H1 (cell line): Measurements from ENCODE around the gene SVIL. TPM values are rescaled to one million over a fixed set of nuclear protein-coding genes. Genes with fewer than 3 reads are reported as not detected.
"Not testable (repeated sequence)": the region's sequence is repeated elsewhere in the genome, so short reads cannot be mapped to it uniquely, and the experiment has no call there.

Experiments used
- CTCF ChIA-PET: fragments of 300-600 bp; sonication (Branson Sonifier 250); formaldehyde crosslinking; loops from one replicate; lab custom pipeline; 2021; ENCODE audit not compliant: partially characterized antibody; lab: Charles Lee
- POLR2A ChIA-PET: fragments of 300-600 bp; sonication (Branson Sonifier 250); formaldehyde crosslinking; loops from one replicate; lab custom pipeline; 2021; ENCODE audit warnings: inconsistent platforms; ENCODE audit not compliant: partially characterized antibody; lab: Charles Lee
- DNase-seq, 2 experiments: peaks; one replicate each; pipeline versions ENCODE4 v3.0.0 to v3.0.0-alpha.2; 2010 to 2022; ENCODE audit warnings: low spot score in 2 of 2, low read depth in 1 of 2, mixed read lengths in 1 of 2
- FAIRE-seq: peaks from 2 replicates; lab custom pipeline; 2011; peaks lifted over from hg19 to GRCh38; lab: Jason Lieb, UNC
- H2AFZ ChIP-seq: 2 replicates; pipeline ENCODE4 v1.8.1; 2012; ENCODE audit warnings: low read length, inconsistent platforms
- H2AK5ac ChIP-seq: 2 replicates; pipeline ENCODE4 v1.6.1; 2013; ENCODE audit warnings: low read depth, low read length
- H2BK120ac ChIP-seq: replicated peaks from 2 replicates; pipeline ENCODE3; 2013; ENCODE audit warnings: low read depth, low read length, inconsistent platforms
- H2BK12ac ChIP-seq: 2 replicates; pipeline ENCODE4 v1.6.1; 2013; ENCODE audit warnings: low read depth, low read length
- H2BK15ac ChIP-seq: 2 replicates; pipeline ENCODE4 v1.6.1; 2013; ENCODE audit warnings: low read length
- H2BK20ac ChIP-seq: 2 replicates; pipeline ENCODE4 v1.6.1; 2013; ENCODE audit warnings: low read length
- H2BK5ac ChIP-seq: 2 replicates; pipeline ENCODE4 v1.6.1; 2013; ENCODE audit warnings: low read depth, low read length
- H3K14ac ChIP-seq: 2 replicates; pipeline ENCODE4 v1.6.1; 2013; ENCODE audit warnings: inconsistent platforms; ENCODE audit not compliant: insufficient read length
- H3K18ac ChIP-seq: 2 replicates; pipeline ENCODE4 v1.6.1; 2013; ENCODE audit warnings: low read length; ENCODE audit errors: extremely low read depth
- H3K23ac ChIP-seq: 2 replicates; pipeline ENCODE4 v1.6.1; 2013; ENCODE audit warnings: inconsistent platforms; ENCODE audit not compliant: insufficient read length
- H3K23me2 ChIP-seq: 2 replicates; pipeline ENCODE4 v1.6.1; 2013; ENCODE audit warnings: low read depth, low read length
- H3K27ac ChIP-seq: 2 replicates; pipeline ENCODE4 v1.6.1; 2011; ENCODE audit warnings: low read depth, low read length, inconsistent platforms
- H3K27me3 ChIP-seq, 4 experiments: replicated peaks in 1 of 4; 1 replicate in 1 of 4; 2 replicates in 3 of 4; pipeline versions ENCODE4 v1.6.1 to v1.8.1; 2011 to 2013; ENCODE audit warnings: low read length in 3 of 4, mild to moderate bottlenecking in 3 of 4, inconsistent platforms in 2 of 4, mixed read lengths in 2 of 4, moderate library complexity in 1 of 4; ENCODE audit not compliant: control insufficient read depth in 3 of 4, insufficient read depth in 3 of 4; ENCODE audit errors: extremely low read depth in 1 of 4
- H3K36me3 ChIP-seq, 4 experiments: 2 replicates each; pipeline versions ENCODE4 v1.6.1 to v1.8.1; 2011 to 2013; ENCODE audit warnings: mild to moderate bottlenecking in 4 of 4, low read length in 3 of 4, moderate library complexity in 2 of 4, control low read depth in 1 of 4, inconsistent platforms in 1 of 4; ENCODE audit not compliant: insufficient read depth in 4 of 4, control insufficient read depth in 2 of 4
- H3K4ac ChIP-seq: replicated peaks from 2 replicates; pipeline ENCODE3; 2013; ENCODE audit warnings: low read length, low read depth, mixed read lengths, inconsistent platforms; ENCODE audit not compliant: insufficient read length
- H3K4me1 ChIP-seq, 4 experiments: replicated peaks in 1 of 4; 1 replicate in 1 of 4; 2 replicates in 3 of 4; pipeline versions ENCODE4 v1.6.1 to v1.8.1; 2011 to 2013; ENCODE audit warnings: low read length in 3 of 4, inconsistent platforms in 2 of 4, mixed read lengths in 1 of 4; ENCODE audit not compliant: insufficient read depth in 4 of 4, control insufficient read depth in 3 of 4
- H3K4me2 ChIP-seq, 2 experiments: 2 replicates each; pipeline versions ENCODE4 v1.6.1 to v1.8.1; 2011 to 2013; ENCODE audit warnings: low read depth in 2 of 2, low read length in 2 of 2, control low read depth in 1 of 2, inconsistent platforms in 1 of 2, mild to moderate bottlenecking in 1 of 2; ENCODE audit not compliant: insufficient read depth in 1 of 2
- H3K4me3 ChIP-seq, 4 experiments: fragments of 200-600, 300-600 bp in 1 of 4; sonication (generic), shearing (Covaris generic), sonication (Bioruptor Twin) in 1 of 4; 2 replicates each; pipeline versions ENCODE4 v1.5.1 to v1.8.1; 2011 to 2016; ENCODE audit warnings: low read length in 4 of 4, low read depth in 3 of 4, control low read depth in 2 of 4, inconsistent platforms in 2 of 4, mild to moderate bottlenecking in 2 of 4, mixed read lengths in 1 of 4, moderate library complexity in 1 of 4; ENCODE audit not compliant: insufficient read depth in 2 of 4; ENCODE audit errors: extremely low read depth in 1 of 4
- H3K56ac ChIP-seq: replicated peaks from 2 replicates; pipeline ENCODE3; 2013; ENCODE audit warnings: low read depth, mild to moderate bottlenecking, mixed read lengths, low read length, inconsistent platforms; ENCODE audit not compliant: insufficient read length
- H3K79me1 ChIP-seq: 2 replicates; pipeline ENCODE4 v1.6.1; 2013; ENCODE audit warnings: low read depth, low read length, control low read depth
- H3K79me2 ChIP-seq, 2 experiments: 2 replicates each; pipeline versions ENCODE4 v1.6.1 to v1.8.1; 2012 to 2013; ENCODE audit warnings: low read length in 2 of 2, mild to moderate bottlenecking in 2 of 2, inconsistent platforms in 1 of 2; ENCODE audit not compliant: insufficient read depth in 2 of 2, control insufficient read depth in 1 of 2
- H3K9ac ChIP-seq, 4 experiments: replicated peaks in 1 of 4; 1 replicate in 1 of 4; 2 replicates in 3 of 4; pipeline versions ENCODE4 v1.6.1 to v1.8.1; 2011 to 2013; ENCODE audit warnings: low read depth in 3 of 4, low read length in 3 of 4, control low read depth in 2 of 4, mild to moderate bottlenecking in 2 of 4, moderate library complexity in 2 of 4, inconsistent platforms in 1 of 4; ENCODE audit errors: extremely low read depth in 1 of 4
- H3K9me3 ChIP-seq, 2 experiments: 2 replicates each; pipeline versions ENCODE4 v1.6.1 to v1.8.1; 2012 to 2013; ENCODE audit warnings: mild to moderate bottlenecking in 2 of 2, moderate library complexity in 2 of 2, control low read depth in 1 of 2, inconsistent platforms in 1 of 2, low read depth in 1 of 2, low read length in 1 of 2, mixed read lengths in 1 of 2; ENCODE audit not compliant: insufficient read depth in 2 of 2
- H4K20me1 ChIP-seq, 2 experiments: replicated peaks in 1 of 2; 2 replicates each; pipeline versions ENCODE3 to v1.8.1; 2011 to 2013; ENCODE audit warnings: inconsistent platforms in 2 of 2, low read length in 2 of 2, mild to moderate bottlenecking in 1 of 2; ENCODE audit not compliant: insufficient read depth in 2 of 2, control insufficient read depth in 1 of 2
- H4K5ac ChIP-seq: 2 replicates; pipeline ENCODE4 v1.6.1; 2013; ENCODE audit warnings: low read length, low read depth, mixed read lengths, inconsistent platforms; ENCODE audit not compliant: insufficient read length
- H4K8ac ChIP-seq: 2 replicates; pipeline ENCODE4 v1.8.0; 2013; ENCODE audit warnings: mild to moderate bottlenecking, moderate library complexity, low read length, inconsistent platforms; ENCODE audit not compliant: insufficient read depth; ENCODE audit errors: extremely low read depth
- H4K91ac ChIP-seq: replicated peaks from 2 replicates; pipeline ENCODE3; 2013; ENCODE audit warnings: low read length, mixed read lengths, inconsistent platforms; ENCODE audit not compliant: insufficient read length
- WGBS, 2 experiments: shearing (Covaris generic) in 1 of 2; methylation state at CpG; one replicate each; pipeline versions ENCODE4 v1.1.6 to v1.1.7; 2013 to 2015; ENCODE audit warnings: low lambda C conversion rate in 2 of 2, mixed read lengths in 2 of 2, inconsistent platforms in 1 of 2, low coverage in 1 of 2, missing lambda C conversion rate in 1 of 2; ENCODE audit not compliant: insufficient replicate concordance in 2 of 2, insufficient coverage in 1 of 2, insufficient read length in 1 of 2; ENCODE audit errors: extremely low coverage in 1 of 2, missing lambda C conversion rate in 1 of 2; 5-methylcytosine and 5-hydroxymethylcytosine counted together
- polyA plus RNA-seq, 7 experiments: library from polyadenylated mRNA; depleted of rRNA in 3 of 7; stranded (reverse) in 5 of 7; unstranded in 2 of 7; fragments of >200 nt in 5 of 7; fragments of 200-250 nt in 2 of 7; gene quantifications; 1 replicate in 5 of 7; 2 replicates in 1 of 7; 4 replicates in 1 of 7; pipeline versions ENCODE4 v1.2.1 to v1.2.3, GENCODE V29; 2011 to 2013; ENCODE audit warnings: missing spikeins in 2 of 7, mixed read lengths in 2 of 7
- total RNA-seq: library from RNA; stranded (reverse); fragmentation: NEBNext Ultra II Directional; extraction: Animal tissue kit (Norgen Biotek cat#: 25700); gene quantifications from 2 replicates; pipeline ENCODE4 v1.2.1, GENCODE V29; 2021

The SVIL gene
- total and polyA plus RNA-seq, 2 of the 8 experiments (the other 6 are each of a cell fraction or from before 2014, with no cell fraction given): 4.7 to 15.4 TPM

DNA sequence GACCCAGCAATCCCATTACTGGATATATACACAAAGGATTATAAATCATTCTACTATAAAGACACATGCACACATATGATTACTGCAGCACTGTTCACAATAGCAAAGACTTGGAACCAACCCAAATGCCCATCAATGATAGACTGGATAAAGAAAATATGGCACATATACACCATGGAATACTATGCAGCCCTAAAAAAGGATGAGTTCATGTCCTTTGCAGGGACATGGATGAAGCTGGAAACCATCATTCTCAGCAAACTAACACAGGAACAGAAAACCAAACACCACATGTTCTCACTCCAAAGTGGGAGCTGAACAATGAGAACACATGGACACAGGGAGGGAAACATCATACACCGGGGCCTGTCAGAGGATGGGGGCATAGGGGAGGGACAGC is 20.5 kb downstream of the SVIL start:
- H3K56ac ChIP-seq, H2BK12ac ChIP-seq, H4K8ac ChIP-seq, H3K18ac ChIP-seq, H3K23ac ChIP-seq, H3K4me3 ChIP-seq, H3K14ac ChIP-seq, H2BK15ac ChIP-seq, H3K4me2 ChIP-seq, H3K79me2 ChIP-seq, H2AK5ac ChIP-seq, H3K9me3 ChIP-seq, H4K5ac ChIP-seq, H2AFZ ChIP-seq, H3K23me2 ChIP-seq, H4K20me1 ChIP-seq, H2BK20ac ChIP-seq, H2BK5ac ChIP-seq, H4K91ac ChIP-seq, FAIRE-seq, H3K4ac ChIP-seq, DNase-seq, H3K79me1 ChIP-seq, H3K9ac ChIP-seq, H3K27me3 ChIP-seq, H3K36me3 ChIP-seq, H2BK120ac ChIP-seq, H3K27ac ChIP-seq, POLR2A ChIA-PET: not testable (repeated sequence)
- peaks cover 3 to 11% (median 8%) of the 10 kb centered on the region in 4 experiments; a peak in 6 of 7 replicates for H3K4me1 ChIP-seq
- WGBS, 2 experiments: 100% methylated on average over 1 of the region's 1 CpG; no CpG with 5 or more reads in 1 of the 2 experiments
- CTCF ChIA-PET: interaction anchor here (0.5 to 1.3 kb wide), 2 partner anchors 11 to 16 kb away, joined by 3 to 4 read pairs; no protein-coding TSS in a partner anchor
